Measurements from ENCODE around the gene CRTAC1. TPM values are rescaled to one million over a fixed set of nuclear protein-coding genes. Genes with fewer than 3 reads are reported as not detected.
A peak's percentile ranks its signal among the peaks of the same experiment; 100 is the strongest.

The CRTAC1 gene
- total RNA-seq, 1 experiment from 2014 or later, result 0.46 TPM

DNA sequence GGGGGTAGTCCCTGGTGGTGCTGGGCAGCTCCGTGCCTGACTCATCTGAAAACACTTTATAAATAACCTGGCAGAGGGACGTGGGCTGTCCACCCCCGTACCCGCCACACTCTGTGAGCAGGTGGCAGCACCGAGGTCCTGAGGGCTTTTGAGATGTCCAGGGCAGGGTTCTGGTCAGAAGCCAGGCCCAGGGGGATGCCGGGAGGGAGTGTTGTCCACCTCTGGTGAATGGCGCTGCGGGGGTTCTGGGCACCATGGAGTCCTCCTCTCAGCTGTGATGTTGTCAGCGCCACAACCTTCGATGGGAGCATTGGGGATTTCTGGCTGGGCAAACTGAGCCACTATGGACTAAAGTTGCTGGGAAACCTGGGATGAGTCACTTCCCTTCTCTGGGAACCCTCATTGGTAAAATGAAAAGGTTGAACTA is 208.1 kb downstream of the CRTAC1 start:
- H3K23ac ChIP-seq (ENCODE audit: insufficient read length, low read depth, low read length), result no peak overlapping the region
- no peak overlapping the region for H4K91ac ChIP-seq (ENCODE audit: insufficient read length, low read depth, low read length)
- no peaks in the 10 kb centered on the region for H3K9me3 Mint-ChIP-seq
- no peak overlapping the region for H3K18ac ChIP-seq (ENCODE audit: insufficient read length, low read depth, low read length)
- no peaks in the 10 kb centered on the region; the same call in 1 of the 2 replicates for H3K27me3 Mint-ChIP-seq (ENCODE audit: low read depth)
- H3K27ac Mint-ChIP-seq, result peak overlapping the region in 1 of 3 experiments; percentile 49; a peak in 1 of 7 replicates
- no peaks in the 10 kb centered on the region for H3K79me1 ChIP-seq (ENCODE audit: insufficient read depth, low read depth, low read length, poor library complexity, severe bottlenecking)
- no peaks in the 10 kb centered on the region for H3K9me3 ChIP-seq (ENCODE audit: control insufficient read depth, low read depth, low read length)
- no peak overlapping the region for H3K9ac ChIP-seq (ENCODE audit: extremely low read depth, insufficient read length, low read length)
- no peaks in the 10 kb centered on the region for H4K20me1 ChIP-seq (ENCODE audit: control insufficient read depth, insufficient read depth, insufficient read length)
- no CpG with 5 or more reads among the region's 10 CpGs for WGBS (ENCODE audit: extremely low coverage, insufficient read length, low lambda C conversion rate)
- peaks cover 4 to 22% of the 10 kb centered on the region in 2 experiments for H3K4me1 Mint-ChIP-seq
- H3K27ac ChIP-seq (ENCODE audit: insufficient read length, low read depth, low read length), result no peak overlapping the region
- H4K8ac ChIP-seq (replicated peaks; ENCODE audit: insufficient read length, low read depth, low read length), result no peak overlapping the region
- H2AK5ac ChIP-seq (ENCODE audit: insufficient read length, low read length), result no peak overlapping the region
- H3K4ac ChIP-seq (ENCODE audit: low read depth, low read length), result no peak overlapping the region
- TF ChIP-seq, protein P1, sequence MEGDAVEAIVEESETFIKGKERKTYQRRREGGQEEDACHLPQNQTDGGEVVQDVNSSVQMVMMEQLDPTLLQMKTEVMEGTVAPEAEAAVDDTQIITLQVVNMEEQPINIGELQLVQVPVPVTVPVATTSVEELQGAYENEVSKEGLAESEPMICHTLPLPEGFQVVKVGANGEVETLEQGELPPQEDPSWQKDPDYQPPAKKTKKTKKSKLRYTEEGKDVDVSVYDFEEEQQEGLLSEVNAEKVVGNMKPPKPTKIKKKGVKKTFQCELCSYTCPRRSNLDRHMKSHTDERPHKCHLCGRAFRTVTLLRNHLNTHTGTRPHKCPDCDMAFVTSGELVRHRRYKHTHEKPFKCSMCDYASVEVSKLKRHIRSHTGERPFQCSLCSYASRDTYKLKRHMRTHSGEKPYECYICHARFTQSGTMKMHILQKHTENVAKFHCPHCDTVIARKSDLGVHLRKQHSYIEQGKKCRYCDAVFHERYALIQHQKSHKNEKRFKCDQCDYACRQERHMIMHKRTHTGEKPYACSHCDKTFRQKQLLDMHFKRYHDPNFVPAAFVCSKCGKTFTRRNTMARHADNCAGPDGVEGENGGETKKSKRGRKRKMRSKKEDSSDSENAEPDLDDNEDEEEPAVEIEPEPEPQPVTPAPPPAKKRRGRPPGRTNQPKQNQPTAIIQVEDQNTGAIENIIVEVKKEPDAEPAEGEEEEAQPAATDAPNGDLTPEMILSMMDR (conservative IDR thresholded peaks at IDR 0.05), result no peak
- H4K5ac ChIP-seq (ENCODE audit: insufficient read length, low read depth, low read length), result no peak overlapping the region
- H3K79me2 ChIP-seq (ENCODE audit: insufficient read depth, low read length), result no peaks in the 10 kb centered on the region
- no peaks in the 10 kb centered on the region for H3K4me1 ChIP-seq (ENCODE audit: insufficient read depth, low read length)
- H3K27me3 ChIP-seq (ENCODE audit: insufficient read depth, low read length), result no peaks in the 10 kb centered on the region
- H3K36me3 Mint-ChIP-seq (ENCODE audit: insufficient read depth in 1 of 3, low read depth in 3 of 3), result no peaks in the 10 kb centered on the region
- no peak overlapping the region for H2AFZ ChIP-seq (ENCODE audit: low read length)
- no peak overlapping the region for H3K4me3 Mint-ChIP-seq
- H3K56ac ChIP-seq (ENCODE audit: insufficient read length, low read depth, low read length), result no peak overlapping the region
- H2BK120ac ChIP-seq (ENCODE audit: low read depth, low read length, poor library complexity, severe bottlenecking), result no peak overlapping the region
- no peak overlapping the region for H3K14ac ChIP-seq (ENCODE audit: insufficient read depth, low read length)
- H3K4me2 ChIP-seq (ENCODE audit: insufficient read depth, insufficient read length, low read length), result no peak overlapping the region
- H3T11ph ChIP-seq (ENCODE audit: low read length), result no peak overlapping the region
- H3K23me2 ChIP-seq (ENCODE audit: insufficient read length, low read depth, low read length, poor library complexity, severe bottlenecking), result peaks cover 2% of the 10 kb centered on the region
- H2BK5ac ChIP-seq (ENCODE audit: insufficient read length, low read length), result no peak overlapping the region
- H2BK12ac ChIP-seq (ENCODE audit: insufficient read length, low read depth, low read length), result no peak overlapping the region
- H2BK20ac ChIP-seq (ENCODE audit: low read depth, low read length, poor library complexity, severe bottlenecking), result no peak overlapping the region
- no peak for DNase-seq
- no peak overlapping the region for H2BK15ac ChIP-seq (ENCODE audit: low read depth, low read length)

Data from H9 (cell line).